GM12891 (cell line): ENCODE results near the gene ERO1B.

Experiments used
- POLR2A ChIP-seq: IDR thresholded peaks from 2 replicates; pipeline ENCODE4 v1.6.1; 2011; ENCODE audit warnings: low read depth, low read length, control low read depth
- POLR2AphosphoS5 ChIP-seq: IDR thresholded peaks from 2 replicates; pipeline ENCODE4 v1.6.1; 2011; ENCODE audit warnings: low read depth, low read length, control low read depth
- SPI1 ChIP-seq: IDR thresholded peaks from 2 replicates; pipeline ENCODE4 v1.6.1; 2011; ENCODE audit warnings: low read depth, low read length, control low read depth
- TAF1 ChIP-seq: IDR thresholded peaks from 2 replicates; pipeline ENCODE4 v1.6.1; 2011; ENCODE audit warnings: low read depth, low read length, control low read depth

GRCh38 chr1:236275061-236275460 lies 6.7 kb downstream of the ERO1B start:
- TF ChIP-seq TAF1 (no peak), POLR2A (no peak; the same call in 1 of the 2 replicates), POLR2AphosphoS5 (no peak), SPI1 (no peak)
